Fibroblast of skin of left quadriceps (primary cell): ENCODE measurements around the gene ZNF19.

Experiments
- DNase-seq, 2 experiments: peaks; one replicate each; pipeline ENCODE4 v3.0.0-alpha.2; 2013; ENCODE audit warnings: low read depth in 2 of 2

ZNF19 gene

DNA sequence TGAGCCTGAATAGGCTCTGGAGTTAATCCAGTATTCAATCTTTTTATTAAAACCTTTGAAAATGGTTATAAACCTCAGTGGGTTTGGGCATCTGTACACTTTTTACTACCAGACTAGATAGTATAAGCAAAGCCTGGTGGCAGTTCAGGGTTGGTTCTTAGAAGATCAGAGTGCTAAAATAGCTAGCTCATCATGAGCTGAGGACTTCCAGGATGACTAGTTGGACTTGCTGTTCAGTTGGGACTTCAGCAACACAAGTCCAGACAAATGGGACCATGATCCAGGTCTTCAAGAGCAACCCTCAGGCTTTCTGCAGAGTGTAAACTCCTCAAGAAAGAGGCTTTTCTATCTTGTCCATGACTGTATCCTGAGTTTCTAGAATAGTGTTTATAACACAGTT is 1.2 kb upstream of the ZNF19 start:
- DNase-seq = no peak

GRCh38 chr16:71484006-71484893 is 4.9 kb downstream of the ZNF19 start:
- DNase-seq = peak; percentile 80 to 82

- no peak for DNase-seq
Measured at GRCh38 chr16:71482569-71482968, 6.6 kb downstream of the ZNF19 start.

- DNase-seq = no peak
Measured at GRCh38 chr16:71480956-71481355, 8.2 kb downstream of the ZNF19 start.

DNA sequence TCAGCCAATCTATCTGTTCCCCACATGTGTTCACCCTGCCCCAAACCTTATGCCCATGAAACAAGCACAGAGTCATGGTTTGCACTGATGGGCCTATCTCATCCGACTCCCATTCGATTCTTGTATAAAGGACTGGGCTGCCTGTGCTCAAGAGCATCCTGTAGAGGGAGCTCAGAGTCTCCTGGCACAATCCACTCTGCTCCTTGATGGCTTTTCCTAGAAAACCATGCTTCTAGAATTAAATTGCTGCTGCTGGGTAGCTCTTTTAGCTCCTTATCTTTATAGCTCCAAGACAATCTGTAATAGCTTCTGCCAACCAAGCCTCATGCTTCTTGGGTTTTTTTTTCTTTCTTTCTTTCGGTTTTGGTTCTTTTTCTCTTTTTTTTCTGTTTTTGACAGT is 9.7 kb downstream of the ZNF19 start:
- DNase-seq = no peak

- no peak for DNase-seq
Measured at GRCh38 chr16:71476457-71477124, 12.5 kb downstream of the ZNF19 start.

DNA sequence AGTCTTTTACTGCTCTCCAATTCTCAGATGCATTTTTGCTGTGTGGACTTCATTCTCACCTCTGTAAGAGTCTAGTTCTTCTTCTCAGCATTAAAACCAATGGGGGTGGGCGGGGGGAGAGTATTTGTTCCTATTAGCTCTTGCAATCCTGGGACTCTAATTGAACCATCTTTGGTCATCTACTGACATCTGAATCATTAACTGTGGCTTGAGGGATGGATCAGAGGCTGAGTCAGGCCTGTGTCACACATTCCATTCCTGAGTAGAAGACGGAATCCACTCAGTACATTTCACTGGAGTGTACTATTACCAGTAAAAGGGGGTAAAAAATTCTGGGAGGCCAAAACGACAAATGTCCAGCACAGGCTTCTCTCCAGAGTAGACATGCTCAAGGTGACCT is 14.3 kb downstream of the ZNF19 start:
- DNase-seq = peak; percentile 73 to 76

- no peak for DNase-seq
Measured at GRCh38 chr16:71473891-71474290, 15.2 kb downstream of the ZNF19 start.

DNA sequence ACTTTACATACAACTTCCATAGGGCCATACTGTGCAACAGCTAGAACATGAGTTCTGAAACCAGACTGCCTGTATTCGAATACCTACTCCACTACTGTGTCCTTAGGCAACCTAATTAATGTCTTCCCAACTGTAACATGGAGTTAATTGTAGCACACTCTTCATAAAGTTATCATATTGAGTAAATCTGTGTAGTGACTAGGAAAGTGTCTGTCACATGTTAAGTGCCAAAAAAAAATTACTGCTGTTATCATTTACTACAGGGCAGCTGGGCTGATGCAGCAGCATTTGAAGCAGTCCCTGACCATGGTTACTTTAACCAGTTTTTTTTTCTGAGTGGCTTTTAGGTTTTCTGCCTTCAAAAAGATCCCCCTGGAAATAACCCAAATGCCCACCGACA is 16.2 kb downstream of the ZNF19 start:
- no peak for DNase-seq

- no peak for DNase-seq
Measured at GRCh38 chr16:71472051-71472450, 17.1 kb downstream of the ZNF19 start.

DNA sequence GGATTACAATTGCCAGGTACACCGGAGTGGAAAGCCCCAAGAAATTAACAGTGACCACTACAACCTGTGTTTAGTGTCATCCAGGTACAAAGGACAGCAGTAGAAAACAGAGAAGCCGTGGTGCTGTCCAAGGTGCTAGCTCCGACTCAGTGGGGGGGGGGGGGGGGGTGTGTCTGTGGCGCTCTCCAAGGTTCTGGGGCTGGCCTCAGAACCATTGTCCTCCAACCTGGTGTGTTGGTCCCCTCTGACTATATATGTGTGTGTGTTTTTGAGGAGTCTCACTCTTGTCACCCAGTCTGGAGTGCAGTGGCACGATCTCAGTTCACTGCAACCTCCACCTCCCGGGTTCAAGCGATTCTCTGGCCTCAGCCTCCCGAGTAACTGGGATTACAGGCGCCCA is 21.3 kb downstream of the ZNF19 start:
- DNase-seq = no peak

DNA sequence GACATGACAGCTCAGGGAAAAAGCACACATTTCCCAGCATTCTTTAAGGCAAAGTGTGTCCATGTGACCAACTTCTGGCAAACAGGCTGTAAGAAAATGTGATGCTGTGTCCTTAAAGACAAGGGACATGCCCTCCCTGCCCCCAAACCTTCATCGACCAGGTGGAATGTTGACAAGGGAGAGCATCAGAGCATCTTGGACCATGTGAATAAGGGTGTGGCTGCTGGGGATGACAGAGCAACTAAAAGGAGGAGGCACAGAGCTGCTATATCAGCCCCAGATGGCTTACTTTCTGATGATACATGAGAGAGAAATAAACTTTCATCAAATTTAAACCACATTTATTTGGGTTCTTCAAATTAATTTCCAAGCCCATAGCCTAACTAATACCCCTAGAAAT is 24.9 kb downstream of the ZNF19 start:
- no peak for DNase-seq

- DNase-seq = peak; percentile 33 to 45
Measured at GRCh38 chr16:71461686-71462648, 27.2 kb downstream of the ZNF19 start, which contains the start of gene ZNF23. Gene ZNF23, minus strand, starts transcription at chr16:71462247. Its CDS starts 5,451 bp downstream, at chr16:71456796.

DNA sequence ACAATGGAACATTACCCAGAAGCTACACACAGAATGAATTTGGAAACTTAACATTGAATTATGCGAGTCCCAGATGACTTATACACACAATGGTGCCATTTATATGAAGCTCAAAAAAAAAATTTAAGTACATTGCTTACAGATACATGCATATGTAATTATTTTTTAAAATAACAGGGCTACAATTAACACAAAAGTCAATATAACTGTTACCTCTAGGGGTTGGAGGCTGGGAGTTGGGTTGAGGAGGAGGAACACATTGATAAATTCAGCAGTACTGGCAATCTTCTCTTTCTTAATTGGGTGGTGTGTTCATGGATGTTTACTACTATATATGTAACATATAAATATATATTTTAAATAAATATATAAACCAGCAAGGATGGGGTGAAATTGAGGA is 28.2 kb downstream of the ZNF19 start:
- DNase-seq = no peak

GRCh38 chr16:71460236-71460635 is 28.9 kb downstream of the ZNF19 start:
- peak; percentile 90 for DNase-seq

DNA sequence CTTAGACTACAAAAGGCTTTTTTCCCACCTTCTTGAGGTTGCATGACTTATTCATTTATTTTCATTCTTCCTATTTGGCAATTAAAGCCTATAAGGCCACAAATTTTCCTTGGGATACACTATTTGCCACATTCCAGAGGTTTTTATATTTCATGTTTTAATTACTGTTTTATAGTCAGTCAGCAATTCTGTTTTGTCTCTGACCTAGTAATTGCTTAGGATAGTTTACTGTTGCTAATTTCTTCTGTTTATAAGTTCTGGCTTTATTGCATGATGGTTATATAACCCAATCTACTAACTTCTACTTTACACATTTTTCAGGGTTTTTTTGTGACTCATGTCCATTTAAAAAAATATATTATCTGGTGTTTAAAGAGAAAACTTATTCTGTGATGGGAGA is 29.6 kb downstream of the ZNF19 start:
- no peak for DNase-seq

DNA sequence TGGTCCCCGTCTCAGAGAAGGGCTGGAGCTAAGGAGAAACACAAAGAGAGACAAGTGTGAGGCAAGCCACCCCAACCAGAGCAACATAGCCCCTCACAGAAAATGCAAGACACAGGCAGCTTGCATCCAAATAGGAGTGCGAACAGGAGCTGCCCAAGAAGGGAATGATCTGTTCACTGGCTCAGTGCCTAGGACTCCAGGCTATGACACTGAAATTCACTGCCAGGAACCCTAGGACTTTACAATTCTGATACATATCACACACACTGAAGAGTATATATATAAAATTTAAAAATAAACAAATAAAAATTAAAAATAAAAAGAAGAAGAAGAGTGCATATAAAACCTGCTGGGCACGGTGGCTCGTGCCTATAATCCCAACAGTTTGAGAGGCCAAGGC is 32.3 kb downstream of the ZNF19 start:
- no peak for DNase-seq

DNA sequence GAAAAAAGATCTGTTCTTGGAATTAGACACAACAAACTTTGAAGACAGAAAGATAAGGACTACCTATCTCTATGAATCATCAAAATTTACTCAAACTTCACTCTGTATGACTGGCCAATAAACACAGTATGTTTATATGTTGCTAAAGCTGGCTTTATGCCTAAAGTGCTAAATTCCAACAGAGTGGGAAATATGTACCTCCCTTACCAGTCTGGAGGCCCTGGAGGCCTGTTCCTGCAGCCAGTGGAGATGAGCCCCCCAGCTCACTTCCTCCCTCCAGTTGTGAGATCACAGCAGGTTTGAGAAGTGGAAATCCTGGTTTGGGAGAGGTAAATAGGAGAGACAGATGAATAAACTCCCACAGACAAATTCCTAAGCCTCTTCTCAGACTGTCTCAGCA is 36.1 kb downstream of the ZNF19 start:
- DNase-seq = no peak

DNA sequence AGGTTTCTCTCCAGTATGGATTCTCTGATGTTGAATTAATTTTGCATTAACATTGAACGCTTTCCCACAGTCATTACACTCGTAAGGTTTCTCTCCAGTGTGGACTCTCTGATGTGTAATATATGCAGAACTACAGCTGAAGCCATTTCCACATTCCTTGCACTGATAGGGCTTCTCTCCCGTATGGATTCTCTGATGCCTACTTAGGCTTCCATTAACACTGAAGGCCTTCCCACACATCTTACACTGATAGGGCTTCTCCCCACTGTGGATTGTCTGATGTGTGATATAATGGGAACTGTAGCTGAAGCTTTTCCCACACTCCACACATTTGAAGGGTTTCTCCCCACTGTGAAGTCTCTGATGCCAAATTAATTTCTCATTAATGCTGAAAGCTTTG is 40.1 kb downstream of the ZNF19 start:
- no peak for DNase-seq

DNA sequence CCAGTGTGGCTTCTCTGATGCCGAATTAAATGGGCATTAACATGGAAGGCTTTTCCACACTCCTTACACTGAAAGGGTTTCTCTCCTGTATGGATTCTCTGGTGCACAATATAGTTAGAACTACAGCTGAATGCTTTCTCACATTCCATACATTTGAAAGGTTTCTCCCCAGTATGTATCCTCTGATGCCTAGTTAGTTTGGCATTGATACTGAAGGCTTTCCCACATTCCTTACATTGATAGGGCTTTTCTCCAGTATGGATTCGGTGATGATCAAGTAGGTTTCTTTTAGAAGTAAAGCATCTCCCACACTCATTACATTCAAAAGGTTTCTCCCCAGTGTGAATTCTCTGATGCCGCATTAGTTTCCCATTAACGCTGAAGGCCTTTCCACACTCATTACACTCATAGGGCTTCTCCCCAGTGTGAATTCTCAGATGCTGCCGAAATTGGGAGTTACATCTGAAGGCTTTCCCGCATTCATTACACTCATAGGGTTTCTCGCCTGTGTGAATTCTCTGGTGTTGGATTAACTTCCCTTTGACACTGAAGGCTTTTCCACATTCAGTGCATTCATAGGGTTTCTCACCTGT is 40.8 kb downstream of the ZNF19 start:
- no peak for DNase-seq

DNA sequence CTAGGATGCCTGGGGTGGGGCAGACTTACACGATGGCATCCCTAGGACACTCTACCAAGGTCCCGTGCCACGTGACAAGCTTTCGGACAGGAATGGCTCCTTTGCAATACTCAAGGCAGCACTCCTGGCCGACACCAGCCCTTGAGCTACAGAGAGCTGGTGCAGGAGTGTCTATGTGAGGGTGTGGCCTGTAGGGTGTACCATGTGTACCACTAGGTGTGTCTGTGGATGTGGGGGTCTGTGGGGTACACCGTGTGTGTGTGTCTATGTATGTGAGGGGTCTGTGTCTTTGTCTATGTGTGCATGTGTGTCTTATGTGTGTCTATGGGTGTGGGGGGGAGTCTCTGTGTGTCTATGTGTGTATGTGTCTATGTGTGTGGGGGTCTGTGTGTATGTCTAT is 45.4 kb downstream of the ZNF19 start:
- no peak for DNase-seq

GRCh38 chr16:71442051-71442440 is 47.1 kb downstream of the ZNF19 start, which contains the start of gene TLE7:
Gene TLE7, minus strand, starts transcription at chr16:71442054. Its CDS starts 8,730 bp downstream, at chr16:71433324.
- no peak for DNase-seq
